Measurements from ENCODE around the gene ITGAX.

ITGAX gene

DNA sequence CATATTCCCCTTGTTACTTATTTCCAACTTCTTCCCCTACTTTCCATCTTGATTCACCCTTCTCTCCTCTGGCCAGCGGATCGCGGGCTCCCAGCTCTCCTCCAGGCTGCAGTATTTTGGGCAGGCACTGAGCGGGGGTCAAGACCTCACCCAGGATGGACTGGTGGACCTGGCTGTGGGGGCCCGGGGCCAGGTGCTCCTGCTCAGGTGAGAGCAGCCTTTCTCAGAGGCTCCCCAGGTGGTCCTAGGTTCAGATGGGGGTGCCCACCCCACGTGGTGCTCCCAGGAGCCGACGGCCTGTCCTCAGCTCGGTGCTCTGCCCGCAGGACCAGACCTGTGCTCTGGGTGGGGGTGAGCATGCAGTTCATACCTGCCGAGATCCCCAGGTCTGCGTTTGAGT, 16.0 kb downstream of the ITGAX start:
- Histone ChIP-seq H3K4me3 (ENCODE audit: low read length, poor library complexity, severe bottlenecking) (no peak overlapping the region), H4K20me1 (ENCODE audit: insufficient read depth, low read length, poor library complexity, severe bottlenecking) (no peaks in the 10 kb centered on the region), H3K79me2 (ENCODE audit: insufficient read depth, low read length) (no peaks in the 10 kb centered on the region), H3K27me3 (ENCODE audit: insufficient read depth, low read length, poor library complexity, severe bottlenecking) (no peaks in the 10 kb centered on the region), H3K9ac (ENCODE audit: low read depth, low read length, poor library complexity, severe bottlenecking) (no peak overlapping the region), H2AFZ (ENCODE audit: low read length) (no peak overlapping the region), H3K4me1 (ENCODE audit: insufficient read depth, low read length, poor library complexity, severe bottlenecking) (peaks cover 7% of the 10 kb centered on the region), H3F3A (ENCODE audit: low read depth) (no peaks in the 10 kb centered on the region), H3K4me2 (ENCODE audit: low read depth, low read length, poor library complexity, severe bottlenecking) (no peak overlapping the region), H3K36me3 (ENCODE audit: insufficient read depth, low read length) (no peaks in the 10 kb centered on the region), H3K9me3 (ENCODE audit: insufficient read depth, low read depth, low read length) (no peaks in the 10 kb centered on the region), H3K9me2 (replicated peaks; ENCODE audit: low read depth, low read length) (no peaks in the 10 kb centered on the region)
- no peak for TF ChIP-seq EZH2phosphoT487 (IDR thresholded peaks at IDR 0.05; ENCODE audit: borderline replicate concordance)
- TF ChIP-seq, protein P1, sequence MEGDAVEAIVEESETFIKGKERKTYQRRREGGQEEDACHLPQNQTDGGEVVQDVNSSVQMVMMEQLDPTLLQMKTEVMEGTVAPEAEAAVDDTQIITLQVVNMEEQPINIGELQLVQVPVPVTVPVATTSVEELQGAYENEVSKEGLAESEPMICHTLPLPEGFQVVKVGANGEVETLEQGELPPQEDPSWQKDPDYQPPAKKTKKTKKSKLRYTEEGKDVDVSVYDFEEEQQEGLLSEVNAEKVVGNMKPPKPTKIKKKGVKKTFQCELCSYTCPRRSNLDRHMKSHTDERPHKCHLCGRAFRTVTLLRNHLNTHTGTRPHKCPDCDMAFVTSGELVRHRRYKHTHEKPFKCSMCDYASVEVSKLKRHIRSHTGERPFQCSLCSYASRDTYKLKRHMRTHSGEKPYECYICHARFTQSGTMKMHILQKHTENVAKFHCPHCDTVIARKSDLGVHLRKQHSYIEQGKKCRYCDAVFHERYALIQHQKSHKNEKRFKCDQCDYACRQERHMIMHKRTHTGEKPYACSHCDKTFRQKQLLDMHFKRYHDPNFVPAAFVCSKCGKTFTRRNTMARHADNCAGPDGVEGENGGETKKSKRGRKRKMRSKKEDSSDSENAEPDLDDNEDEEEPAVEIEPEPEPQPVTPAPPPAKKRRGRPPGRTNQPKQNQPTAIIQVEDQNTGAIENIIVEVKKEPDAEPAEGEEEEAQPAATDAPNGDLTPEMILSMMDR (conservative IDR thresholded peaks at IDR 0.05; ENCODE audit: low read length), result no peak

DNA sequence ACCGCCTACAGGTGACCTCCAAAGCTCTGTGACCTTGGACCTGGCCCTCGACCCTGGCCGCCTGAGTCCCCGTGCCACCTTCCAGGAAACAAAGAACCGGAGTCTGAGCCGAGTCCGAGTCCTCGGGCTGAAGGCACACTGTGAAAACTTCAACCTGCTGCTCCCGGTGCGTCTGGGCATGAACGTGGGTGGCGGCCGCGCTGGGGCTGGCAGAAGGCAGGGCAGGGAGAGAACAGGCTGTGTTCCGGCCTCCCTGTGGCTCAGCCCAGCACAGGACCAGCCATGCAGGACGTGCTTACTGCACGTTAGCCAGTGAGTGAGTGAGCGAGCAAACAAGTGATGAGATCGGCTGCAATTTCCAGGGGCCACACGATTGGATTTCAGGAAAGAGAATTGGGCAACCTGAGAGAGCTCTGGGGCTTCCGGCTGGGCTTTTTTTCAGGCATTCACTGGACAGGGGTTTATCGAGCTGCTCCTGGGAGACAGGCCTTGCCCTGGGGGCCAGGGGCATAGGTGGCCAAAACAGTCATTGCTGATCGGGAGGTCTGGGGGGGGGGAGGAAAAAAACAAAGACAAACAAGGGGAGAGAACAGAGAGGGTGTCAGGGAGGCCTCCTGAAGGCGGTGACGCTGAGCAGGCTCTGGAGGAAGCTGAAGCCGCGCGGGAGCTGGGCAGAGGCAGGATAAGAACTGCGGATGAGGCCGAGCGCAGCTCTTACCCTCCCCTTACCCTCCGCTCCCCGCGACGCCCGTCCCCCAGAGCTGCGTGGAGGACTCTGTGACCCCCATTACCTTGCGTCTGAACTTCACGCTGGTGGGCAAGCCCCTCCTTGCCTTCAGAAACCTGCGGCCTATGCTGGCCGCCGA, 16.9 kb downstream of the ITGAX start:
- Histone ChIP-seq H3K36me3 (ENCODE audit: insufficient read depth, low read length) (no peaks in the 10 kb centered on the region), H3K9ac (ENCODE audit: low read depth, low read length, poor library complexity, severe bottlenecking) (no peak overlapping the region), H3K9me2 (replicated peaks; ENCODE audit: low read depth, low read length) (no peaks in the 10 kb centered on the region), H3K27me3 (ENCODE audit: insufficient read depth, low read length, poor library complexity, severe bottlenecking) (no peaks in the 10 kb centered on the region), H3K4me3 (ENCODE audit: low read length, poor library complexity, severe bottlenecking) (no peak overlapping the region), H3K4me2 (ENCODE audit: low read depth, low read length, poor library complexity, severe bottlenecking) (no peak overlapping the region), H3F3A (ENCODE audit: low read depth) (no peaks in the 10 kb centered on the region), H4K20me1 (ENCODE audit: insufficient read depth, low read length, poor library complexity, severe bottlenecking) (no peaks in the 10 kb centered on the region), H3K9me3 (ENCODE audit: insufficient read depth, low read depth, low read length) (no peaks in the 10 kb centered on the region), H3K79me2 (ENCODE audit: insufficient read depth, low read length) (no peaks in the 10 kb centered on the region), H2AFZ (ENCODE audit: low read length) (no peak overlapping the region), H3K4me1 (ENCODE audit: insufficient read depth, low read length, poor library complexity, severe bottlenecking) (peaks cover 3% of the 10 kb centered on the region)
- TF ChIP-seq, protein P1 (conservative IDR thresholded peaks at IDR 0.05; ENCODE audit: low read length), result no peak
- no peak for TF ChIP-seq EZH2phosphoT487 (IDR thresholded peaks at IDR 0.05; ENCODE audit: borderline replicate concordance)

DNA sequence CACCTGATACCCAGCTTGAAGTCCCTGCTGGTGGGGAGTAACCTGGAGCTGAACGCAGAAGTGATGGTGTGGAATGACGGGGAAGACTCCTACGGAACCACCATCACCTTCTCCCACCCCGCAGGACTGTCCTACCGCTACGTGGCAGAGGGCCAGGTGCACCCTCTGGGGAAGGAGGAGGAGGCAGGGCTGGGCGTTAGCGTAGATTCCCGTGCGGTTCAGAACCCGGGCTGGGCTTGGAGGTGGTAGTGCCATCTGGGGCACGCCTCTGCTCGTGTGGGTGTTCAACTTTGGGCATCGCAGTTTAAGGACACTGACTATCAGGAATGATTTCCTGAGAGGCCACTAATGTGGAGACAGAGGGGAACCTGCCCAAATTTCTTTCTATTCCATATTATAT, 18.3 kb downstream of the ITGAX start:
- H3K4me1 ChIP-seq (ENCODE audit: insufficient read depth, low read length, poor library complexity, severe bottlenecking), result no peaks in the 10 kb centered on the region
- no peak overlapping the region for H3K4me3 ChIP-seq (ENCODE audit: low read length, poor library complexity, severe bottlenecking)
- no peaks in the 10 kb centered on the region for H3K36me3 ChIP-seq (ENCODE audit: insufficient read depth, low read length)
- H3K4me2 ChIP-seq (ENCODE audit: low read depth, low read length, poor library complexity, severe bottlenecking), result no peak overlapping the region
- no peaks in the 10 kb centered on the region for H3F3A ChIP-seq (ENCODE audit: low read depth)
- no peaks in the 10 kb centered on the region for H3K27me3 ChIP-seq (ENCODE audit: insufficient read depth, low read length, poor library complexity, severe bottlenecking)
- H3K9me2 ChIP-seq (replicated peaks; ENCODE audit: low read depth, low read length), result no peaks in the 10 kb centered on the region
- H2AFZ ChIP-seq (ENCODE audit: low read length), result no peak overlapping the region
- TF ChIP-seq, protein P1 (conservative IDR thresholded peaks at IDR 0.05; ENCODE audit: low read length), result no peak
- no peak for TF ChIP-seq EZH2phosphoT487 (IDR thresholded peaks at IDR 0.05; ENCODE audit: borderline replicate concordance)
- no peaks in the 10 kb centered on the region for H4K20me1 ChIP-seq (ENCODE audit: insufficient read depth, low read length, poor library complexity, severe bottlenecking)
- no peak overlapping the region for H3K9ac ChIP-seq (ENCODE audit: low read depth, low read length, poor library complexity, severe bottlenecking)
- no peaks in the 10 kb centered on the region for H3K79me2 ChIP-seq (ENCODE audit: insufficient read depth, low read length)
- no peaks in the 10 kb centered on the region for H3K9me3 ChIP-seq (ENCODE audit: insufficient read depth, low read depth, low read length)
